SK-N-SH treated with all-trans-retinoic acid at 6 μM for 48 hours (cell line): Measurements from ENCODE around the gene NME1.

Source experiments
- ARNTL ChIP-seq: fragments of 450-650 bp; formaldehyde crosslinking; IDR thresholded peaks from 2 replicates; pipeline ENCODE4 v1.5.0; 2020; ENCODE audit warnings: low read depth, mild to moderate bottlenecking, moderate library complexity, borderline replicate concordance
- CREB5 ChIP-seq: fragments of 250-450 bp; sonication (Bioruptor Pico); IDR thresholded peaks from 2 replicates; pipeline ENCODE4 v1.5.1; 2020; ENCODE audit warnings: low read depth, mild to moderate bottlenecking, moderate library complexity
- CSDC2 ChIP-seq: fragments of 250-450 bp; sonication (Bioruptor Pico); IDR thresholded peaks from 2 replicates; pipeline ENCODE4 v1.5.0; 2020; ENCODE audit warnings: mild to moderate bottlenecking, moderate library complexity
- CSRNP3 ChIP-seq: fragments of 250-450 bp; sonication (Bioruptor Pico); IDR thresholded peaks from 2 replicates; pipeline ENCODE4 v1.5.1; 2021; ENCODE audit warnings: mild to moderate bottlenecking, moderate library complexity
- GLIS3 ChIP-seq: fragments of 250-450 bp; sonication (Bioruptor Pico); IDR thresholded peaks from 2 replicates; pipeline ENCODE4 v1.5.0; 2020; ENCODE audit warnings: mild to moderate bottlenecking, moderate library complexity
- OSR1 ChIP-seq: fragments of 250-450 bp; sonication (Bioruptor Pico); IDR thresholded peaks from 2 replicates; pipeline ENCODE4 v1.8.0; 2022; ENCODE audit warnings: moderate library complexity, mild to moderate bottlenecking, inconsistent platforms
- PATZ1 ChIP-seq: fragments of 250-450 bp; sonication (Bioruptor Pico); IDR thresholded peaks from 2 replicates; pipeline ENCODE4 v1.8.0; 2020; ENCODE audit warnings: mild to moderate bottlenecking, moderate library complexity, borderline replicate concordance
- PPARA ChIP-seq: fragments of 250-450 bp; sonication (Bioruptor Pico); IDR thresholded peaks from 2 replicates; pipeline ENCODE4 v1.5.0; 2020; ENCODE audit warnings: mild to moderate bottlenecking, borderline replicate concordance
- RARB ChIP-seq: fragments of 250-450 bp; sonication (Bioruptor Pico); IDR thresholded peaks from 2 replicates; pipeline ENCODE4 v1.8.0; 2021; ENCODE audit warnings: mild to moderate bottlenecking, moderate library complexity
- ZFP3 ChIP-seq: fragments of 250-450 bp; sonication (Bioruptor Pico); IDR thresholded peaks from 2 replicates; pipeline ENCODE4 v1.5.0; 2020; ENCODE audit warnings: mild to moderate bottlenecking, moderate library complexity
- ZNF70 ChIP-seq: fragments of 450-650 bp; formaldehyde crosslinking; IDR thresholded peaks from 2 replicates; pipeline ENCODE4 v1.5.0; 2020; ENCODE audit warnings: mild to moderate bottlenecking, moderate library complexity
- ZNF8 ChIP-seq: fragments of 450-650 bp; formaldehyde crosslinking; IDR thresholded peaks from 2 replicates; pipeline ENCODE4 v1.5.0; 2020; ENCODE audit warnings: mild to moderate bottlenecking, moderate library complexity
- TF ChIP-seq, protein P1 (sequence below): fragments of 250-450 bp; sonication (Bioruptor Pico); IDR thresholded peaks from 2 replicates; pipeline ENCODE4 v1.8.0; 2021; ENCODE audit warnings: low read depth, mild to moderate bottlenecking, moderate library complexity, borderline replicate concordance
- TF ChIP-seq, protein P2 (sequence below): fragments of 250-450 bp; sonication (Bioruptor Pico); IDR thresholded peaks from 2 replicates; pipeline ENCODE4 v1.5.0; 2020; ENCODE audit warnings: mild to moderate bottlenecking, moderate library complexity

- TF ChIP-seq, protein P1, sequence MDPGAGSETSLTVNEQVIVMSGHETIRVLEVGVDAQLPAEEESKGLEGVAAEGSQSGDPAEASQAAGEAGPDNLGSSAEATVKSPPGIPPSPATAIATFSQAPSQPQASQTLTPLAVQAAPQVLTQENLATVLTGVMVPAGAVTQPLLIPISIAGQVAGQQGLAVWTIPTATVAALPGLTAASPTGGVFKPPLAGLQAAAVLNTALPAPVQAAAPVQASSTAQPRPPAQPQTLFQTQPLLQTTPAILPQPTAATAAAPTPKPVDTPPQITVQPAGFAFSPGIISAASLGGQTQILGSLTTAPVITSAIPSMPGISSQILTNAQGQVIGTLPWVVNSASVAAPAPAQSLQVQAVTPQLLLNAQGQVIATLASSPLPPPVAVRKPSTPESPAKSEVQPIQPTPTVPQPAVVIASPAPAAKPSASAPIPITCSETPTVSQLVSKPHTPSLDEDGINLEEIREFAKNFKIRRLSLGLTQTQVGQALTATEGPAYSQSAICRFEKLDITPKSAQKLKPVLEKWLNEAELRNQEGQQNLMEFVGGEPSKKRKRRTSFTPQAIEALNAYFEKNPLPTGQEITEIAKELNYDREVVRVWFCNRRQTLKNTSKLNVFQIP (CRISPR knock-in tag), result no peak
- TF ChIP-seq GLIS3 (CRISPR knock-in tag) (0 out of 2 replicates have a peak, but pooled peaks have one; percentile 67), CREB5 (CRISPR knock-in tag) (peak; percentile 82), OSR1 (CRISPR knock-in tag) (no peak), ZNF8 (CRISPR knock-in tag) (peak; percentile 48; the same call in 1 of the 2 replicates), PATZ1 (CRISPR knock-in tag) (peak; percentile 87; the same call in 1 of the 2 replicates), PPARA (CRISPR knock-in tag) (no peak), CSRNP3 (CRISPR knock-in tag) (peak; percentile 62; the same call in 1 of the 2 replicates), RARB (no peak), ZFP3 (CRISPR knock-in tag) (peak; percentile 74), CSDC2 (no peak), ARNTL (CRISPR knock-in tag) (0 out of 2 replicates have a peak, but pooled peaks have one; percentile 44), ZNF70 (peak; percentile 52; the same call in 1 of the 2 replicates)
- TF ChIP-seq, protein P2, sequence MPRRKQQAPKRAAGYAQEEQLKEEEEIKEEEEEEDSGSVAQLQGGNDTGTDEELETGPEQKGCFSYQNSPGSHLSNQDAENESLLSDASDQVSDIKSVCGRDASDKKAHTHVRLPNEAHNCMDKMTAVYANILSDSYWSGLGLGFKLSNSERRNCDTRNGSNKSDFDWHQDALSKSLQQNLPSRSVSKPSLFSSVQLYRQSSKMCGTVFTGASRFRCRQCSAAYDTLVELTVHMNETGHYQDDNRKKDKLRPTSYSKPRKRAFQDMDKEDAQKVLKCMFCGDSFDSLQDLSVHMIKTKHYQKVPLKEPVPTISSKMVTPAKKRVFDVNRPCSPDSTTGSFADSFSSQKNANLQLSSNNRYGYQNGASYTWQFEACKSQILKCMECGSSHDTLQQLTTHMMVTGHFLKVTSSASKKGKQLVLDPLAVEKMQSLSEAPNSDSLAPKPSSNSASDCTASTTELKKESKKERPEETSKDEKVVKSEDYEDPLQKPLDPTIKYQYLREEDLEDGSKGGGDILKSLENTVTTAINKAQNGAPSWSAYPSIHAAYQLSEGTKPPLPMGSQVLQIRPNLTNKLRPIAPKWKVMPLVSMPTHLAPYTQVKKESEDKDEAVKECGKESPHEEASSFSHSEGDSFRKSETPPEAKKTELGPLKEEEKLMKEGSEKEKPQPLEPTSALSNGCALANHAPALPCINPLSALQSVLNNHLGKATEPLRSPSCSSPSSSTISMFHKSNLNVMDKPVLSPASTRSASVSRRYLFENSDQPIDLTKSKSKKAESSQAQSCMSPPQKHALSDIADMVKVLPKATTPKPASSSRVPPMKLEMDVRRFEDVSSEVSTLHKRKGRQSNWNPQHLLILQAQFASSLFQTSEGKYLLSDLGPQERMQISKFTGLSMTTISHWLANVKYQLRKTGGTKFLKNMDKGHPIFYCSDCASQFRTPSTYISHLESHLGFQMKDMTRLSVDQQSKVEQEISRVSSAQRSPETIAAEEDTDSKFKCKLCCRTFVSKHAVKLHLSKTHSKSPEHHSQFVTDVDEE, result peak; percentile 94
These were observed 30.8 kb downstream of the NME1 start for GRCh38 chr17:51184124-51184523.
